Measurements from ENCODE around the gene PPM1E. TPM values are rescaled to one million over a fixed set of nuclear protein-coding genes. Genes with fewer than 3 reads are reported as not detected.
"Not testable (repeated sequence)": the region's sequence is repeated elsewhere in the genome, so short reads cannot be mapped to it uniquely, and the experiment has no call there.

Gene PPM1E
- total and polyA plus RNA-seq, 5 donors from 2014 or later, result not detected

DNA sequence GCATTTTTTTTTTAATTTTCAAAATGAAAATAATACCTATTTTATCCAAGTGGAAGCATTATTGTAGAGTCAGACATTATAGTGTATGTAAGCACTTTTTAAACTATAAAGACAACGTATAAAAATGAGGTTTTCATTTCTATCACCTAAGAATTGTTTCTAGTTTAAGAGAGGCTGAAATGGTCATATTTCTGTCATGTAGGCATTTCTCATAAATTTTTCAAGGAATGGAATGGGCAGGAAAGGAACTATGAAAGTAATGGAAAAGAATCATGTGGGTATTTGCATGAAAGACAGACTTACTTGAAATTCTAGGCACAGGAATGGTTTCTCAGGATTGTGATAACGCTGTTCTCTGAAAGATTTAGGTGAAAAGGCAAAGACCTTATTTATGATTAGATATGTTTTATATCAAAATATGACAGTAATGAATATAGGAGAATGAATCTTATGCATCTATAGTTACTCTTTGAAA, 67.4 kb downstream of the PPM1E start:
- no peak overlapping the region for H3K4me3 Mint-ChIP-seq
- Histone ChIP-seq H3K27me3 (ENCODE audit: control insufficient read depth, insufficient read depth, low read length) (no peaks in the 10 kb centered on the region), H3K27ac (ENCODE audit: insufficient read depth, low read length, poor library complexity, severe bottlenecking) (no peak overlapping the region), H3K4me1 (ENCODE audit: control insufficient read depth, insufficient read depth, low read length, poor library complexity, severe bottlenecking) (no peaks in the 10 kb centered on the region), H3K36me3 (ENCODE audit: control insufficient read depth, insufficient read depth, low read length) (no peaks in the 10 kb centered on the region), H3K4me3 (ENCODE audit: low read depth, low read length) (no peak overlapping the region), H3K9me3 (ENCODE audit: control insufficient read depth in 2 of 2, low read length in 2 of 2) (no peaks in the 10 kb centered on the region)
- H3K27ac Mint-ChIP-seq, result no peak overlapping the region
- no peak for DNase-seq
- no peak for ATAC-seq (ENCODE audit: low read depth in 2 of 2)
- H3K9me3 Mint-ChIP-seq, result no peaks in the 10 kb centered on the region
- H3K36me3 Mint-ChIP-seq, result no peaks in the 10 kb centered on the region
- H3K4me1 Mint-ChIP-seq, result no peaks in the 10 kb centered on the region
- H3K27me3 Mint-ChIP-seq, result peaks cover 14% of the 10 kb centered on the region

DNA sequence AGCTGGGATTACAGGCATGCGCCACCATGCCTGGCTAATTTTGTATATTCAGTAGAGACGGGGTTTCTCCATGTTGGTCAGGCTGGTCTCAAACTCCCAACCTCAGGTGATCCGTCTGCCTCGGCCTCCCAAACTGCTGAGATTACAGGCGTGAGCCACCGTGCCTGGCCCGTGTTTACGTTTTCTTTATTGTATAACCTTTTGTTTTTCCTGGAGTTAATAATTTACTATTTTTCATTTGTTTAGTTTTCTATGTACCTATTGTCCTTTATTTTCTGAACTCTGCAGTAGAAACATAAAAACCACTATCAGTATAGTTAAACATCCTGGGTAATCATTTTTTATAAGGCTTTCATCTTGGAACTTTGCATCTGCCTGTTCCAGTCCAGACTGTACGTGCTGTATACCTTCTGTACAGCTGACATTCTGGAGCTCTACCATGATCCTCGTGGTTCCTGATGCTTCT, 73.6 kb downstream of the PPM1E start:
- H3K27me3 ChIP-seq (ENCODE audit: control insufficient read depth, insufficient read depth, low read length), result no peaks in the 10 kb centered on the region
- H3K36me3 ChIP-seq (ENCODE audit: control insufficient read depth, insufficient read depth, low read length), result no peaks in the 10 kb centered on the region
- no peaks in the 10 kb centered on the region for H3K4me1 Mint-ChIP-seq
- DNase-seq (no peak), ATAC-seq (ENCODE audit: low read depth in 2 of 2) (no peak)
- H3K4me1 ChIP-seq (ENCODE audit: control insufficient read depth, insufficient read depth, low read length, poor library complexity, severe bottlenecking), result no peaks in the 10 kb centered on the region
- H3K36me3 Mint-ChIP-seq, result no peaks in the 10 kb centered on the region
- no peak overlapping the region for H3K27ac Mint-ChIP-seq
- peaks cover 0 to 3% (median 0%) of the 10 kb centered on the region in 7 donors for H3K9me3 Mint-ChIP-seq
- H3K27me3 Mint-ChIP-seq, result peaks cover 18% of the 10 kb centered on the region
- H3K9me3 ChIP-seq (ENCODE audit: control insufficient read depth in 2 of 2, low read length in 2 of 2), result no peaks in the 10 kb centered on the region
- no peak overlapping the region for H3K27ac ChIP-seq (ENCODE audit: insufficient read depth, low read length, poor library complexity, severe bottlenecking)
- no peak overlapping the region for H3K4me3 ChIP-seq (ENCODE audit: low read depth, low read length)
- no peak overlapping the region for H3K4me3 Mint-ChIP-seq

- no peak for ATAC-seq (ENCODE audit: low read depth in 2 of 2)
- DNase-seq, result no peak
- H3K9me3 ChIP-seq (ENCODE audit: control insufficient read depth in 2 of 2, low read length in 2 of 2), result no peaks in the 10 kb centered on the region
- Mint-ChIP-seq H3K27ac (no peak overlapping the region), H3K27me3 (peaks cover 25% of the 10 kb centered on the region), H3K4me3 (no peak overlapping the region), H3K36me3 (no peaks in the 10 kb centered on the region), H3K9me3 (peaks cover 0 to 3% (median 0%) of the 10 kb centered on the region in 7 donors), H3K4me1 (no peaks in the 10 kb centered on the region)
- H3K4me3 ChIP-seq (ENCODE audit: low read depth, low read length), result no peak overlapping the region
- H3K36me3 ChIP-seq (ENCODE audit: control insufficient read depth, insufficient read depth, low read length), result no peaks in the 10 kb centered on the region
- H3K4me1 ChIP-seq (ENCODE audit: control insufficient read depth, insufficient read depth, low read length, poor library complexity, severe bottlenecking), result no peaks in the 10 kb centered on the region
- H3K27me3 ChIP-seq (ENCODE audit: control insufficient read depth, insufficient read depth, low read length), result peaks cover 4% of the 10 kb centered on the region
- H3K27ac ChIP-seq (ENCODE audit: insufficient read depth, low read length, poor library complexity, severe bottlenecking), result no peak overlapping the region
These were observed 76.1 kb downstream of the PPM1E start for GRCh38 chr17:58831780-58832179.

DNA sequence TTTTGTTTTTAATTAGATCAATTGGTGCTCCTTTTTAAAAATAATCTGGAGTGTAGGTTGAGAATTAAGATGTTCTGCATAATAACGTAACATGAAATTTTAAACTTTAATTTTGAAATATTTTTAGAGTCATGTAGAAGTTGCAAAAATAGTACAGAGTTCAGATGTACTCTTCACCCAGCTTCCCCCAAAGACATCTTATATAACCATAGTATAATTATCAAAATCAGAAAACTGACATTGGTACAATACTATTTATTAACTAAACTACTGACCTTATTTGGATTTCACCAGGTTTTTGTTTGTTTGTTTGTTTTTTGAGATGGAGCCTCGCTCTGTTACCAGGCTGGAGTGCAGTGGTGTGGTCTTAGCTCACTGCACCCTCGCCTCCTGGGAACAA, 76.9 kb downstream of the PPM1E start:
- peaks cover 25% of the 10 kb centered on the region for H3K27me3 Mint-ChIP-seq
- Histone ChIP-seq H3K27me3 (ENCODE audit: control insufficient read depth, insufficient read depth, low read length) (peaks cover 4% of the 10 kb centered on the region), H3K27ac (ENCODE audit: insufficient read depth, low read length, poor library complexity, severe bottlenecking) (no peak overlapping the region), H3K4me3 (ENCODE audit: low read depth, low read length) (no peak overlapping the region), H3K36me3 (ENCODE audit: control insufficient read depth, insufficient read depth, low read length) (no peaks in the 10 kb centered on the region), H3K9me3 (ENCODE audit: control insufficient read depth in 2 of 2, low read length in 2 of 2) (no peaks in the 10 kb centered on the region), H3K4me1 (ENCODE audit: control insufficient read depth, insufficient read depth, low read length, poor library complexity, severe bottlenecking) (no peaks in the 10 kb centered on the region)
- H3K4me1 Mint-ChIP-seq, result no peaks in the 10 kb centered on the region
- no peaks in the 10 kb centered on the region for H3K36me3 Mint-ChIP-seq
- H3K4me3 Mint-ChIP-seq, result no peak overlapping the region
- ATAC-seq (ENCODE audit: low read depth in 2 of 2), result no peak
- DNase-seq, result no peak
- peaks cover 0 to 3% (median 0%) of the 10 kb centered on the region in 7 donors for H3K9me3 Mint-ChIP-seq
- no peak overlapping the region for H3K27ac Mint-ChIP-seq

GRCh38 chr17:58837699-58838098, 82.0 kb downstream of the PPM1E start:
- DNase-seq (no peak), ATAC-seq (ENCODE audit: low read depth in 2 of 2) (no peak)
- H3K27me3 ChIP-seq (ENCODE audit: control insufficient read depth, insufficient read depth, low read length), result peaks cover 4% of the 10 kb centered on the region
- H3K9me3 ChIP-seq (ENCODE audit: control insufficient read depth in 2 of 2, low read length in 2 of 2), result no peaks in the 10 kb centered on the region
- Mint-ChIP-seq H3K27me3 (peaks cover 42% of the 10 kb centered on the region), H3K27ac (no peak overlapping the region), H3K36me3 (no peaks in the 10 kb centered on the region), H3K4me3 (no peak overlapping the region), H3K9me3 (peaks cover 0 to 4% (median 0%) of the 10 kb centered on the region in 7 donors), H3K4me1 (no peaks in the 10 kb centered on the region)
- H3K36me3 ChIP-seq (ENCODE audit: control insufficient read depth, insufficient read depth, low read length), result no peaks in the 10 kb centered on the region
- H3K4me3 ChIP-seq (ENCODE audit: low read depth, low read length), result no peak overlapping the region
- no peak overlapping the region for H3K27ac ChIP-seq (ENCODE audit: insufficient read depth, low read length, poor library complexity, severe bottlenecking)
- no peaks in the 10 kb centered on the region for H3K4me1 ChIP-seq (ENCODE audit: control insufficient read depth, insufficient read depth, low read length, poor library complexity, severe bottlenecking)

DNA sequence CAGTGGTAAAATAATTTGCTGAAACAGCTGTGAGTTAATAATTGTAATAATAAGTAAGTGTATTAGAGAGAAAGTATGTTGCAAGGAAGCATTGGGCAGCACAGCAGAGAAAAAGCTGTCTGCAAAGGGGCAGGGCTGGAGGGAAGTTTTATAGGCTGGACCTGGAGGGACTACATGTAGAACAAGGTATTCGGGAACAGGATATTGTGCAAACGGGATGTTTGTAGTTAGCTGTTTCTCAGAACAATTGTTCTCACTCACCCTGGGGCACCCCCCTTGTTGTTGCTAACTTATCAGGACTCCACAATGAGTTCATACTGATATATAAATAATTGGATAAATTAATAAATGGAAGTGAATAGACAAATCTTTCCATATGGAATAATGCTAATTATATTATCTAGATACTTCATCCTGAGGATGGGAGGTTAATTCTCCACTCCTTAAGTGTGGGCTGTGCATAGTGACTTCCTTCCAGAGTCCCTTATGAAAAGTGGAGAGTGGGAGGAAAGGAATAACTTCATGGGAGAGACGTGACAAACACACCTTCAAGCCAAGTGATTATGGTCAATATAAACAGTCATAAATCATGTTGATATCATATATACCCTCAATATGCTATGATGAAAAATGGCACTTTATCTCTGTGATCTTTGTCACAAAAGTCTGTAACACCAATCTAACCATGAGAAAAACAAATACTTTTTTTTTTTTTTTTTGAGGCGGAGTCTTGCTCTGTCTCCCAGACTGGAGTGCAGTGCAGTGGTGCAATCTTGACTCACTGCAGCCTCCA, 85.4 kb downstream of the PPM1E start:
- ATAC-seq (ENCODE audit: low read depth in 2 of 2), result no peak
- H3K4me1 ChIP-seq (ENCODE audit: control insufficient read depth, insufficient read depth, low read length, poor library complexity, severe bottlenecking), result no peaks in the 10 kb centered on the region

DNA sequence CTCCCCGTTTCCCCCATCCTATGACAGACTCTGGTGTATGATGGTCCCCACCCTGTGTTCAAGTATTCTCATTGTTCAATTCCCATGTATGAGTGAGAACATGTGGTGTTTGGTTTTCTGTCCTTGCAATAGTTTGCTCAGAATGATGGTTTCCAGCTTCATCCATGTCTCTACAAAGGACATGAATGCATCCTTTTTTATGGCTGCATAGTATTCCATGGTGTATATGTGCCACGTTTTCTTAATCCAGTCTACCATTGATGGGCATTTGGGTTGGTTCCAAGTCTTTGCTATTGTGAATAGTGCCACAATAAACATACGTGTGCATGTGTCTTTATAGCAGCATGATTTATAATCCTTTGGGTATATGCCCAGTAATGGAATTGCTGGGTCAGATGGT, 90.8 kb downstream of the PPM1E start:
- H3K4me1 ChIP-seq (ENCODE audit: control insufficient read depth, insufficient read depth, low read length, poor library complexity, severe bottlenecking); H3K4me3 ChIP-seq (ENCODE audit: low read depth, low read length); ATAC-seq (ENCODE audit: low read depth in 2 of 2); H3K36me3 Mint-ChIP-seq; H3K27ac Mint-ChIP-seq; H3K4me1 Mint-ChIP-seq; DNase-seq; H3K27ac ChIP-seq (ENCODE audit: insufficient read depth, low read length, poor library complexity, severe bottlenecking); H3K36me3 ChIP-seq (ENCODE audit: control insufficient read depth, insufficient read depth, low read length); H3K4me3 Mint-ChIP-seq; H3K9me3 ChIP-seq (ENCODE audit: control insufficient read depth in 2 of 2, low read length in 2 of 2); H3K27me3 ChIP-seq (ENCODE audit: control insufficient read depth, insufficient read depth, low read length): not testable (repeated sequence)
- peaks cover 0 to 24% (median 5%) of the 10 kb centered on the region in 7 donors for H3K9me3 Mint-ChIP-seq
- peaks cover 33% of the 10 kb centered on the region for H3K27me3 Mint-ChIP-seq

More for the DNA sequence above, 85.4 kb downstream of the PPM1E start:
- Mint-ChIP-seq H3K27me3 (peaks cover 21% of the 10 kb centered on the region), H3K4me3 (no peak overlapping the region), H3K4me1 (no peaks in the 10 kb centered on the region), H3K9me3 (peaks cover 0 to 3% (median 0%) of the 10 kb centered on the region in 7 donors), H3K36me3 (no peaks in the 10 kb centered on the region), H3K27ac (no peak overlapping the region)
- Histone ChIP-seq H3K4me3 (ENCODE audit: low read depth, low read length) (no peak overlapping the region), H3K27me3 (ENCODE audit: control insufficient read depth, insufficient read depth, low read length) (no peaks in the 10 kb centered on the region), H3K27ac (ENCODE audit: insufficient read depth, low read length, poor library complexity, severe bottlenecking) (no peak overlapping the region), H3K9me3 (ENCODE audit: control insufficient read depth in 2 of 2, low read length in 2 of 2) (no peaks in the 10 kb centered on the region), H3K36me3 (ENCODE audit: control insufficient read depth, insufficient read depth, low read length) (no peaks in the 10 kb centered on the region)
- no peak for DNase-seq

DNA sequence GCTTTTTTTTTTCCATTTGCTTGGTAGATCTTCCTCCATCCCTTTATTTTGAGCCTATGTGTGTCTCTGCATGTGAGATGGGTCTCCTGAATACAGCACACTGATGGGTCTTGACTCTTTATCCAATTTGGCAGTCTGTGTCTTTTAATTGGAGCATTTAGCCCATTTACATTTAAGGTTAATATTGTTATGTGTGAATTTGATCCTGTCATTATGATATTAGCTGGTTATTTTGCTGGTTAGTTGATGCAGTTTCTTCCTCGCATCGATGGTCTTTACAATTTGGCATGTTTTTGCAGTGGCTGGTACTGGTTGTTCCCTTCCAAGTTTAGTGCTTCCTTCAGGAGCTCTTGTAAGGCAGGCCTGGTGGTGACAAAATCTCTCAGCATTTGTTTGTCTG, 94.5 kb downstream of the PPM1E start:
- H3K4me1 Mint-ChIP-seq; H3K4me3 Mint-ChIP-seq; H3K27me3 ChIP-seq (ENCODE audit: control insufficient read depth, insufficient read depth, low read length); DNase-seq; H3K27ac Mint-ChIP-seq; H3K36me3 ChIP-seq (ENCODE audit: control insufficient read depth, insufficient read depth, low read length); H3K4me1 ChIP-seq (ENCODE audit: control insufficient read depth, insufficient read depth, low read length, poor library complexity, severe bottlenecking); H3K36me3 Mint-ChIP-seq; H3K27ac ChIP-seq (ENCODE audit: insufficient read depth, low read length, poor library complexity, severe bottlenecking); H3K4me3 ChIP-seq (ENCODE audit: low read depth, low read length); ATAC-seq (ENCODE audit: low read depth in 2 of 2); H3K9me3 ChIP-seq (ENCODE audit: control insufficient read depth in 2 of 2, low read length in 2 of 2): not testable (repeated sequence)
- H3K27me3 Mint-ChIP-seq, result peaks cover 50% of the 10 kb centered on the region
- H3K9me3 Mint-ChIP-seq, result peaks cover 0 to 27% (median 6%) of the 10 kb centered on the region in 7 donors

Data from CD4-positive, CD25-positive, alpha-beta regulatory T cell (primary cell).